GM18499 (cell line): ENCODE data around the gene ZNF644.

Source experiments
- ATAC-seq: cut with Tn5 transposase; IDR thresholded peaks from one replicate; pipeline ENCODE4 v1.9.1; 2021; ENCODE audit warnings: moderate number of reproducible peaks; ENCODE audit not compliant: insufficient read depth, unreplicated experiment

ZNF644 gene

DNA sequence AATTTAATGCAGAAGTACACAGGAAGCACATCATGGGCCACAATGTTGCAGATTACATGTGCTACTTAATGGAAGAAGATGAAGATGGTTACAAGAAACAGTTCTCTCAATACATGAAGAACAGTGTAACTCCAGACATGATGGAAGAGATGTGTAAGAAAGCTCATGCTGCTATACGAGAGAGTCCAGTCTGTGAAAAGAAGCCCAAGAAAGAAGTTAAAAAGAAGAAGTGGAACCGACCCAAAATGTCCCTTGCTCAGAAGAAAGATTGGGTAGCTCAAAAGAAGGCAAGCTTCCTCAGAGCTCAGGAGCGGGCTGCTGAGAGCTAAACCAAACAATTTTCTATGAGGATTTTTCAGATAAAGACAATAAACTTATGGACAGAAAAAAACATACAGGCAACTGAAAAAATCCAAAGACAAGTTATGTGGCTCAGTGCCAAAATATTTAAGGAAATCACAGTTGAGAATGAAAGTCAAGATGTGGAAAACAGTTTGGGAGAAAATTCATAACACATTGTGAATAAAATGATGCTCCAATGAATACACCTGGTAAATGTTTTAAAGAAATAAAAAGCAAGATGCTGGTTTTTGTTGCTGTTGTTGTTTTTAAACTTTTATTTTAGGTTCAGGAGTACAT is 2.8 kb upstream of the ZNF644 start:
- no peak for ATAC-seq

DNA sequence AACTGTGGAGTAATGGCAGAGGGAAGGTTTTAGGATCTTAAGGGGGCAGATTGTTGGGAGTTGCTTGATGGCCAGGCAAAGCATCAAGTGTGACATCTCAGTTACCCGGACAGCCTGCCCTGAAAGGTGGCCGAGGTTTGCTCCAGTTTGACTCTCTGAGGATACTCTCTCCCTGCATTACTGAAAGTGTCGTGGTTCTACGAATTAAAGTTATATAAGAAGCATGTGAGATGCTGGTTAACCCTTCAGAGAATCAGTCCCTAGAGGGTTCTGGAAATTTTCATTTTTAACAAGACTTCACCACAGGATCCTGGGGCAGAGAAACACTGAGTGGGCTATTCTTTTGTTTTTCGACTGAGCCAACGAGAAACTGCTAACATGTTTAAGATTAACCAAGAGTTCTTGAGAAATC is 689 bp upstream of the ZNF644 start:
- peak; percentile 0 for ATAC-seq

DNA sequence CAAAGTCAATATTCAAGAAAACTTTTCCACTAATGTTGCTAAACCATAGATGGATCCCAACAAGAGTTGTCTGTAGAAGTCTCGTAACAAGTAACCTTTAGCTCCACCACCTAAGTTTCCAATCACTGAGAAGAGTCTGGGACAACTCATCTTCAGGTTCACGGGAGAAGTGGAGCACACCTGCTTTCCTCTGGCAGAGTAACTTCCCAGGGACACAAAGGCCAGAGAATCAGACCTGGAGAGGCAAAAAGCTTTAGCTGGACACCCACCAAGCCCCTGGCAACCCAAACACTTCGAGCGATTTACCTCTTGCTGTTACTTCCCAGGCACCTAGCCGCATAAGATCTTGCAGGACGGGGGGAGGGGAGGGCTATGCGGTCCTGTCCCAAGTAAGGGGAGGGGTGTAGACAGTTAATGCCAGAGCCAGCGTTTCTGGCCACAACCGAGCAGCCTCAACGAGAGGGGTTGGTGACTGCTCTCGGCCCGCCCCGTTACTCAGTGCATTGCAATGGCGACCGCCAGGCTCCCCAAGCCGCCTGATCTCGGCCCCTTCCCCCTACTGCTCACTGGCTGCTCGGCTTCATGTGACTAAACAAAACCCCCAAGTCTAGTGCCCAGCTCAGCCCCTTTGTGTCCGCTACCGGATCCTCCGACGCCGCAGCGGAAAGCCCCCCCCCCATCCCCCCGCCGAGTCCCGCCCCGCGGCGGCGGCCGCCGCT is 709 bp downstream of the ZNF644 start:
- peak; percentile 25 for ATAC-seq

DNA sequence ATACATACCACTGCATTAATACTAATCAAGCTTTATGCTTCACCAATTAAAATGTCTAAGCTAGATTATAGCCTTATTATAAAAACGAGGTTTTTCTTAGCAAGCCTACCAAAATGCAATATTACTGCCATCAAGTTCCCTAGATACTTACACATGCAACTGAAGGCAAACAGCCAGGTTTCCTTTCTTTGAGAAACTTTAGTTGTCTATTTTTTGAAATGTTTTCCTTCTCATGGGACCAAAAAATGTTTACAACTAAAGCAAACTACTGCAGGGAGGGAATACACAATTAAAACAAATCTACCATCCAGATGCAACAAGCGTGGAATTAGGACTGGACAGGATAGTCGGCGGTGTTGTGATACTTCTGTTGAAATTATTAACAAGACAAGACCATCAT is 1.3 kb downstream of the ZNF644 start:
- ATAC-seq: no peak

DNA sequence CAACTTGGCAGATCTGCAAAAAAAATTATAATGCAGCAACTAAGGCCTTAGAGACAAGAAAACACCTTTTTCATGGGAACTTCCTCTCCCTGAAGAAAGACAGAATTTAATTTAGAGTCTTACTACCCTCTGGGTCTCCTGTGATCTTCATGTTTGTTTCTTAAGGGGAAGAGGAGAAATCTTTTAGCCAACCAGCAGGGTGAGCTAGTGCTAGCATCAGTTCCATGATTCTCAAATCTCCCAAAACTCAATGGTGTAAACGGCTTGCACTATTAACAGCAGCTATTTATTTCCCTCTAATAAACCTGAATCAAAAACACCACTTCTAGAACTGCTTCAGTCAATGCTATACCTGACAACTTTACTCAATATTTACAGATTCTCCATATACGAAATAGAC is 3.8 kb downstream of the ZNF644 start:
- ATAC-seq: no peak

DNA sequence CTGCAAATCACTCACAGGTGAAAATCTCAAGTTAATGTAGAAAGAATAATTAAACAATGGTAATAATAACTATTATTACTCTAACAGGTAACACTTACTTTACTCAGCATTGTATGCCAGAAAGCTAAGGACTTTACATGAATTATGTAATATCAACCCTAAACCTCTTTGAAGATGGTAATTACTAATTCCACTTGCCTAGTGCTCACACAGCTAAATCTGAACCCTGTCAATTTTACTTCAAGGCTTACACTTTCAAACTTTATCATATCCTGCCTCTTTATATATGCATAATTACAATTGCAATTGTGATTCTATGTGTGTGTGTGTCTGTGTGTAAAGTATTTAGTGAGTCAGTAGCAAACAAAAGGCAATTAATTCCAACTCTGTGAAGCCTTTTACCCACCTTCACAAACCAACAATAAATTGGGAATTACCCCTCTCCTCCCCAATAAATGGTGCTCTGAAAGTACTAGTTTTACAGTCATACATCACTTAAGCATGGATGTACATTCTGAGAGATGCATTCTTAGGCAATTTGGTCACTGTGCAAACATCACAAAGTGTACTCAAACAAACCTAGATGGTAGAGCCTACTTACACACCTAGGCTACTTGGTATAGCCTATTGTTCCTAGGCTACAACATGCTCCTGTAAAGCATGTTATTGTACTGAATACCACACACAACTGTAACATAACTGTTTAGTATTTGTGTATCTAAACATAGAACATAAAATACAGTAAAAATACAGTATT is 5.9 kb downstream of the ZNF644 start:
- no peak for ATAC-seq

DNA sequence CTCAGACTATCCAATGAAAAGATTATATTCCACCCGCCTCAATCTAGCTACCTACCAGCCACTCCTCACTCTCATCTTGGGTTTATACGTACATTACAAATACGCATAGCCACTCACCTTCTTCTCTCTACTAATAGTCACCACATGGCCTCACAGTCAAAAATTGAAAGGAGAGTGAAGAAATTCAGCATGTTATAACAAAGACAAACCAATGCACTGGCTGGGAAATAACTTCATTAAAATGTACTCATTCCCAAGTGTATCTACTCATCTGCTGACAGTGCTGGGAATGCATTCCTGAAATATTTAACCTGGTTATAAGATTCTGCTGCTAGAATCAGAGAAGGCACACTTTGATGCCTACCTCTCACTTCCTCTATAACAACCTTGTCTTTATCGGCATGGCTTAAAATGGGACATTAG is 6.5 kb downstream of the ZNF644 start:
- ATAC-seq: no peak

DNA sequence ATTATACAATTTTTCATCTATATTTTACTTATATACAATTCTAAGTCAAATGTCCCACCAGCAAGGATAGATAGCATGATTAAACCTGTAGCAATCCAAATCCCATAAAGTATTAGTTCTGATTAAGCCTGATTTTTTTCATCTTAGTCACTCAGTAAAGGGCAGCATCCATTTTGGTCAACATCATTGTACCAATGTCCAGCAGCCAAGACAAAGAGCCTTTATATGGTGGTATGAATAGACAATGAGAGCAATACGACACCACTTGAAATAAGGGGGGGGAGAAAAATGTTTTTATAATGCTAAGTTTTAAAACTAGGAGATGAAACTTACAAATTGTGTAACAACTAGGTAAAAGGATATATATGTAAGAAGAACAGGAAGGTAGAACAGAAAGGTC is 7.4 kb downstream of the ZNF644 start:
- no peak for ATAC-seq

DNA sequence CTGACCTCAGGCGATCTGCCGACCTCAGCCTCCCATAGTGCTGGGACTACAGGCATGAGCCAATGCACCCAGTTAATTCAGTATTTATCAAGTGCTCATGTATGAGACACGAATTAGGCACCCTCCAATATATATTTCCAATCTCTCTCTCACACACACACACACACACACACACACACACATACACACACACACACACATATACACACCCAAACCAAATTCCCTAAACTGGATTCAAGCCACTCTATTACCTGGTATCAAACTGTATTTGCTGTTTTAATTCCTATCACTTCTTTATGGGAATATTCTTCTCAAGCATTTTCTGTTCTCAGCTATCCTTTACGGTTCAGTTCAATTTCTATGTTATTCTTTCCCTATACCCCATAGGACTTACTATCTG is 8.5 kb downstream of the ZNF644 start:
- ATAC-seq: no peak

DNA sequence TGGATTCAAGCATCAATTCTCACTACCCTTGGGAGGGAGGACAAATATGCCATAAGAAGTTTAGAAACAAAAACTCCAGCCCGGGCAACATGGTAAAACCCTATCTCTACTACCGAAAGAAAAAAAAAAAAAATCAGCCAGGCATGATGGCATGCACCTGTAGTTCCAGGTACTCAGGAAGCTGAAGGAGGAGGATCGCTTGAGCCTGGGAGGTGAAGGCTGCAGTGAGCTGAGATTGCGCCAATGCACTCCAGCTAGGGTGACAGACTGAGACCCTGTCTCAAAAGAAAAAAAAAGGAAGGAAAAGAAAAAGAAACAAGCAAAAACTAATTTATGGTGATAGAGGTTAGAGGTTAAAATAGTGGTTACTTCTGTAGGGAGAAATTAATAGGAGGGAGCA is 9.6 kb downstream of the ZNF644 start:
- ATAC-seq: no peak

DNA sequence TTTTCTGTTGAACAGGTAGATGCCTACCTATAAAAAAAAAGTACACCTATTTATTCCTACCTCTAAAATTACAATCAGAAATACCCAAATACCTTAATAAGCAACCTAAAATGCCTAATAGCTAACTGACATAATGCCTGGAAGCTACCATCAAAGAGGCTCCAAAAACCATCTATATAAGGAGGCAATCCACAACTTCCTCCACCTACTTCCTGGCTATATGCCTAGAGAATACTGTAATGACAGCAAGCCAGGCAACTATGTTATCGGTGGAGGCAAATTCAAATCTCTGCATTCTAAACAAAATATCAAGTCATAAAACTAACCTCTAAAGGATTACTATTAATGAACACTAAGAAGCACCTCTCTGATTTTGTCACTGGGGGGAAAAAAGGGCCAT is 10.1 kb downstream of the ZNF644 start:
- no peak for ATAC-seq

DNA sequence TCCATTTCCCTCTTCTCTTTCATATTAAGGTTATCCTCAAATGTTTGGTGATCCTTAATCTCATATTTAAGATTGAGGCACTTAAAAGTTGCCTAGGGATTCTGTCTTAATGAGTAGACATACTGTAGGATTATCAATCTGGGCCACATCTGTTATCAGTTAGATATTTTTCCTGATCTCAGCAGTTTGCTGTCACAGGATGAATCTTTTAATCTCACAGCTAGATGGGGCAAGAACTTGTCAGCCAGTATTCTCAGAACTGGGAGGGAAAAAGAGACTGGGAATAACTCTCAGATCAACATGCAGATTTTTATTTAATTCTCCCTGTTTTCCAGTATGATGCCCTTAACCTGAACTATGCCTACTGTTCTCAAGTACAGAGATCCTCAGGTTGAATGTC is 14.0 kb downstream of the ZNF644 start:
- ATAC-seq: no peak

DNA sequence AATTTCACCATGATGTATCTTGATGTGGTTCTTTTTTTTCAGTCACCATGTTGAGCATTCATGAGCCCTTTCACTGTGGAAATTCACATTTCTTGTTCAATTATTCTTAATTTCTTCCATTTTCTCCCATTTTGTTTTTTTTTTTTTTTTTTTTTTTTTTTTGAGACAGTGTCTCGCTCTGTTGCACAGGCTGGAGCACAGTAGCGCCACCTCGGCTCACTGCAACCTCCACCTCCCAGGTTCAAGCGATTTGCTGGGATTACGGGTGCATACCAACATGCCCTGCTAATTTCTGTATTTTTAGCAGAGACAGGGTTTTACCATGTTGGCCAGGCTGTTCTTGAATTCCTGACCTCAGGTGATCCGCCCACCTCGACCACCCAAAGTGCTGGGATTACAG is 14.7 kb downstream of the ZNF644 start:
- no peak for ATAC-seq

DNA sequence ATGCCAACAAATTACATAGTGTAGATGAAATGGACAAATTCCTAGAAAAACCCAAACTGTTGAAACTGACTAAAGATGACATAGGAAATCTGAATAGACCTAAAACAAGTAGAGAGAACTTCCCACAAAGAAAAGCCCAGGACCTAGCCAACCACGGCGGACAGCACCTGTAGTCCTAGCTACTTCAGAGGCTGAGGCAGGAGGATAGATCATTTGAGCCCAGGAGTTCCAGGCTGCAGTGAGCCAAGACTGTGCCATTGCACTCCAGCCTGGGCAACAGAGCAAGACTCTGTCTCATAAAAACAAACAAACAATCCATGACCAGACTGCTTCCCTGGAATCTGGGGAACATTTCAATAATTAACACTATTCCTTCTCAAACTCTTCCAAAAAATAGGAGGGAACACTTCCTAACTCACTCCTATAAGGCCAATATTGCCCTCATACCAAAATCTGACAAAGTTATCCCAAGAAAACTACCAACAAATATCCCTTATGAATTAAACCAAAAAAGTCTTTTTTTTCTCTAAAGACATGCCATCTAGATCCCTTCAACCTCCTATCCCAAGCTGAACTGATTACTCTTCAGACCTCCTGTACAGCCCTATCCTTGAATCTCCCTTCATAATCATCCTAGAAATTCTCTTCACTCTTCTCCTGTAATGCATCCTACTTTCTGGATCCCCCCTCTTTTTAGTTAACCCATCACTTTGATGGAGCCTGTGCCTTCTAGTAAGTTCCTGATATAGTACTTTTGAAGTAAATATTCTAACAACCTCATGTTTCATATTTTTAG is 15.5 kb downstream of the ZNF644 start:
- no peak for ATAC-seq

DNA sequence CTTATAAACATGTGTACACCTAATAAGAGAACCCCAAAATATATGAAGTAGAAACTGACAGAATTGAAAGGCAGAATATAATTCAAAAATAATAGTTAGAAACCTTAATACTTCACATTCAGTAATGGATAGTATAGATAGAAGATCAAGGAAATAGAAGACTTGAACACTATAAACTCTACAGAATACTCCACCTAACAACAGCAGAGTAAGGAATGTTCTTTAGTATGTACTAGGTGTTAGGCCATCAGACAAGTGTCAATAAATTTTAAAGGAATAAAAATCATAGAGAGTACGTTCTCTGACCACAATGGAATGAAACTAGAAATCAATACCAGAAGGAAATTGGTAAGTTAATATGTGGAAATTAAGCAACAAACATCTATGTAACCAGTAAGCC is 16.6 kb downstream of the ZNF644 start:
- no peak for ATAC-seq

DNA sequence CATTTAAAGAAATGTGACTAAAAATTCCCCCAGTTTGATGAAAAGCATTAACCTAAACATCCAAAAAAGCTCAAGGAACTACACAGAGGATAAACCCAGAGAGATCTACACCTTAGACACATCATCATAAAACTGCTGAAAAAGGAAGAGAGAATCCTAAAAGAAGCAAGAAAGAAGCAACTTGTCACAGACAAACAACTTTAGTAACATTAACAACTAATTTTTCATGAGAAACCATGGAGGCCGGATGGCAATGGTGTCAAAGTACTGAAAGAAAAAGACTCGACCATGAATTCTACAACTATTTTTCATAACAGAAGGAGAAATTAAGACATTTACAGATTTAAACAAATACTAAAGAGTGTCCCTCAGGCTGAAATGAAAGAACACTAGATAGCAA is 17.7 kb downstream of the ZNF644 start:
- no peak for ATAC-seq

DNA sequence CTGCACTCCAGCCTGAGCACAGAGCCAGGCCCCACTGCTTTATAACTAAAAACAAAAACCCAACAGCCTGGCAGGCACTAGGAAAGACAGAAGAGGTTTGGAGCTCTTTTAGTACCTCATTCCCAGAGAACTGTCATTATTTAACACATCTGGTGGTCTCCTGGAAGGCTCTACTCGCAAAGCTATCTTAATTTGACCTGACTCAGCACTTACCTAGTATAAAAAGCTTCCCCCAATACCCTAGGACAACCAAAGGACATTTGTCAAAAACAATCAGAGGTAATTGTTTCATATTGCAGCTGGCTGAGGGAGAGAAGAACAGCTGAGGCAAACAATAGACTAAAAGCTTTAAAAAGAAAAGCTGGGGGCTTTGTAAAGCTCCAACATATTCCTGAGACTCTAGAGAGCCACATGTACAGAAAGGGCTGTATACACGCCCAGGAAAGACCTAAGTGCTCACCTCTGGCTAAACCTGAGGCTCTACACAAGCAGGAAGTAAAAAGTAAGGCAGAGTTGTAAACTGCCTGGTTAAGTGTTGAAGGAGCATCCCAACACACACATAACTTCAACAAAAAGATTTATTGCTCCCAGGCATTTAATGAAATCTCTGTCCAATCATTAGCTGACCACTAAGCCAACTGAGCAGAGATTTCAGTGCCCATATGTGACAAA is 25.0 kb downstream of the ZNF644 start:
- ATAC-seq: no peak

DNA sequence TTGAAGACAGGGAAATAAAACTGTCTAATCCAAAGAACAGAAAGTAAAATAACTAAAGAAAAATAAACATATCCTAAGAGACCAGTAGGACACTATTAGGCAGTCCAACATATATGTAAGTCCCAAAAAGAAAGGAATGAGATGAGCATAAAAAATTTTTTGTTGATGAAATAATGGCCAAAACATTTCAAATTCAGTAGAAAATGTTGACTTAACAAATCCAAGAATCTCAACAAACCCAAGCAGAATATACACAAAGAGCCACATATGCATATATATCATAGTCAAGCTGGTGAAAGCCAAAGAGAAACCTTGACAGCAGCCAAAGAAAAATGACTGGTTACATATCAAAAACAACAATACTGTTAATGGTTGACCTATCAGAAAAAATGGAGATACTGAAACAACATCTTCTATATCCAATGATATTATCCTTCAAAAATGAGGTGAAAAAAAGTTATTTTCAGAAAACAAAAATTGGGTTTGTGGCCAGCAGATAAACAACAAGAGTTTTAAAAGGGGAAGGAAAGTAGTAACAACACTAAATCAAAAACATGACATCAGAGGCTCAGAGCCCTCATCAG is 26.4 kb downstream of the ZNF644 start:
- no peak for ATAC-seq

DNA sequence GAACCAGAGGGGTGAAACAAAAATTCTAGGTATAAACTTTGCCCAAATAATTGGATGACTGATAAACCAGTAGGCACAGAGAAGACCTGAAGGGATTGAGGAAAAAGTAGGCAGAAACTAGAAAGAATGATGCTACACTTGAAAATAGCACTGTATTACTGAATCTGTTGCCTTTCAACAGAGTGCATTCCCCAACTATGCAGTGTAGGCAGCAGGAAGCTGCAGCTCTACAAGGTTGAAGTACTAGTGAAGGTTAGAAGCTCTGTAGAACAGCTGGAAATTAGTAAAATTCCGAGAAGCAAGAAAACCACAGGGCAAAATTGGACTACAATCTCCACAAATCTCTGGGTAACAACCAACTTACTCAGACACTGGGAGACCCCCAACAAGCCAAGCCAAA is 27.4 kb downstream of the ZNF644 start:
- no peak for ATAC-seq

DNA sequence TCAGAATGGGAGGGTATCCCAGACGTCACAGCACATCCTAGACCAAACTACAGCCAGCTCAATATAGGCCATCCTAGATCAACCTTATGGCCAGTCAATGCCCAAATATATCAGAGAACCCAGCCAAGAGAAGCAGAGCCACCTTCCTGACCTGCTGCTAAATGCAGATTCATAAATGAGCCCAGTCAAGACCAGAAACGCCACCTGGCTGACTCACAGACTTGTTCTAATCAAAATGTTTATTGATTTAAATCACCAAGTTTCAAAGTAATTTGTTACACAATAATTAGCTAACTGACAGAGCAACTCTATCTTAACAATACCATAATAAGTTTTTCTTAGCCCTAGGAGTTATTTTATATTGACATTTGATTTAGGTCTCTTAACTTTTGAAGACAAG is 28.6 kb downstream of the ZNF644 start:
- no peak for ATAC-seq
